Neural cell (in vitro differentiated cells): Measurements from ENCODE around the gene ANXA5.

Experiments
- EP300 ChIP-seq: fragments of 450-650 bp; conservative IDR thresholded peaks from 2 replicates; pipeline ENCODE4 v1.6.1; 2014; ENCODE audit warnings: antibody characterized with exemption, mild to moderate bottlenecking, moderate library complexity; ENCODE audit not compliant: poor library complexity, severe bottlenecking
- REST ChIP-seq: IDR thresholded peaks from 2 replicates; pipeline ENCODE4 v1.6.1; 2012; ENCODE audit warnings: borderline replicate concordance
- TF ChIP-seq, protein P1 (sequence below): fragments of 450-650 bp; IDR thresholded peaks from 2 replicates; pipeline ENCODE4 v1.5.1; 2014; ENCODE audit warnings: antibody characterized with exemption, mild to moderate bottlenecking, moderate library complexity; ENCODE audit not compliant: poor library complexity, severe bottlenecking

- TF ChIP-seq, protein P1, sequence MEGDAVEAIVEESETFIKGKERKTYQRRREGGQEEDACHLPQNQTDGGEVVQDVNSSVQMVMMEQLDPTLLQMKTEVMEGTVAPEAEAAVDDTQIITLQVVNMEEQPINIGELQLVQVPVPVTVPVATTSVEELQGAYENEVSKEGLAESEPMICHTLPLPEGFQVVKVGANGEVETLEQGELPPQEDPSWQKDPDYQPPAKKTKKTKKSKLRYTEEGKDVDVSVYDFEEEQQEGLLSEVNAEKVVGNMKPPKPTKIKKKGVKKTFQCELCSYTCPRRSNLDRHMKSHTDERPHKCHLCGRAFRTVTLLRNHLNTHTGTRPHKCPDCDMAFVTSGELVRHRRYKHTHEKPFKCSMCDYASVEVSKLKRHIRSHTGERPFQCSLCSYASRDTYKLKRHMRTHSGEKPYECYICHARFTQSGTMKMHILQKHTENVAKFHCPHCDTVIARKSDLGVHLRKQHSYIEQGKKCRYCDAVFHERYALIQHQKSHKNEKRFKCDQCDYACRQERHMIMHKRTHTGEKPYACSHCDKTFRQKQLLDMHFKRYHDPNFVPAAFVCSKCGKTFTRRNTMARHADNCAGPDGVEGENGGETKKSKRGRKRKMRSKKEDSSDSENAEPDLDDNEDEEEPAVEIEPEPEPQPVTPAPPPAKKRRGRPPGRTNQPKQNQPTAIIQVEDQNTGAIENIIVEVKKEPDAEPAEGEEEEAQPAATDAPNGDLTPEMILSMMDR, result no peak
- TF ChIP-seq REST, result no peak
- TF ChIP-seq EP300, result no peak
Observed at GRCh38 chr4:121705521-121705920, 8.7 kb upstream of the ANXA5 start.
